K562 (cell line): Measurements from ENCODE around the gene GDF15. TPM values are rescaled to one million over a fixed set of nuclear protein-coding genes. Genes with fewer than 3 reads are reported as not detected.
A peak's percentile ranks its signal among the peaks of the same experiment; 100 is the strongest.

ENCODE experiments used
- ATF3 ChIP-seq, 2 experiments: fragments of 450-650 bp in 1 of 2; sonication (generic) in 1 of 2; formaldehyde crosslinking in 1 of 2; IDR thresholded peaks in 1 of 2; conservative IDR thresholded peaks in 1 of 2; 2 replicates each; pipeline versions ENCODE4 v1.6.1 to v1.8.1; 2016 to 2023; ENCODE audit warnings: mild to moderate bottlenecking in 2 of 2, moderate library complexity in 2 of 2, inconsistent platforms in 1 of 2, missing genetic modification reagents in 1 of 2
- E2F3 ChIP-seq: fragments of 250-450 bp; sonication (Bioruptor Pico); IDR thresholded peaks from 2 replicates; pipeline ENCODE4 v1.4.0; 2020; ENCODE audit warnings: mild to moderate bottlenecking
- FOSL1 ChIP-seq: fragments of 200-800 bp; sonication (Bioruptor generic); conservative IDR thresholded peaks from 2 replicates; pipeline ENCODE4 v1.6.1; 2016; ENCODE audit warnings: missing genetic modification characterization, missing compliant biosample characterization
- JUND ChIP-seq, 2 experiments: IDR thresholded peaks; 2 replicates in 1 of 2; 3 replicates in 1 of 2; pipeline ENCODE4 v1.6.1; 2011; ENCODE audit warnings: borderline replicate concordance in 2 of 2, low read depth in 2 of 2, low read length in 2 of 2, improper control_type of control experiment in 1 of 2, missing biosample characterization in 1 of 2, missing genetic modification characterization in 1 of 2, missing genetic modification reagents in 1 of 2
- MBD1 ChIP-seq: fragments of 250-450 bp; sonication (Bioruptor Pico); IDR thresholded peaks from 2 replicates; pipeline ENCODE4 v1.8.0; 2022; ENCODE audit warnings: inconsistent platforms
- MED1 ChIP-seq: sonication (generic); formaldehyde crosslinking; IDR thresholded peaks from 2 replicates; pipeline ENCODE4 v1.8.1; 2023; ENCODE audit warnings: missing genetic modification reagents, borderline replicate concordance
- RBBP5 ChIP-seq: fragments of 200-600 bp; sonication (generic); IDR thresholded peaks from 2 replicates; pipeline ENCODE4 v1.6.1; 2012; ENCODE audit warnings: borderline replicate concordance, mild to moderate bottlenecking, low read length, control low read depth, inconsistent platforms; ENCODE audit not compliant: insufficient read depth, poor library complexity, severe bottlenecking
- SMAD1 ChIP-seq: fragments of 150-350 bp; IDR thresholded peaks from 2 replicates; pipeline ENCODE4 v1.6.1; 2014; ENCODE audit warnings: low read length, low read depth; ENCODE audit not compliant: partially characterized antibody
- SMARCA4 ChIP-seq: fragments of 450-650 bp; IDR thresholded peaks from 2 replicates; pipeline ENCODE4 v1.6.1; 2016
- USF2 ChIP-seq: sonication (generic); formaldehyde crosslinking; IDR thresholded peaks from 2 replicates; pipeline ENCODE4 v1.5.0; 2020; ENCODE audit warnings: missing genetic modification reagents
- ZNF165 ChIP-seq: fragments of 250-450 bp; sonication (Bioruptor Pico); IDR thresholded peaks from 2 replicates; pipeline ENCODE4 v1.4.0; 2020; ENCODE audit warnings: borderline replicate concordance
- ZNF561 ChIP-seq: fragments of 450-650 bp; formaldehyde crosslinking; conservative IDR thresholded peaks from 2 replicates; pipeline ENCODE4 v1.4.0; 2020; ENCODE audit warnings: mild to moderate bottlenecking, moderate library complexity
- ZNF707 ChIP-seq: fragments of 250-450 bp; sonication (Bioruptor Pico); conservative IDR thresholded peaks from 2 replicates; pipeline ENCODE4 v1.8.0; 2022; ENCODE audit warnings: inconsistent platforms, mild to moderate bottlenecking, moderate library complexity
- polyA plus RNA-seq, 8 experiments: library from polyadenylated mRNA; depleted of rRNA in 4 of 8; stranded (reverse) in 5 of 8; unstranded in 3 of 8; fragments of >200 nt; fragmentation: Nextera tagmentation in 2 of 8; fragmentation: Illumina TruSeq in 1 of 8; extraction: Ambion mirVana in 2 of 8; extraction: Trizol in 1 of 8; gene quantifications; 2 replicates each; pipeline versions ENCODE4 v1.2.1 to v1.2.3, GENCODE V29; 2011 to 2014; ENCODE audit warnings: inconsistent platforms in 1 of 8, missing spikeins in 1 of 8
- total RNA-seq, 7 experiments: library from RNA; depleted of rRNA in 6 of 7; stranded (reverse); fragments of >200 nt in 6 of 7; fragmentation: Illumina TruSeq in 2 of 7; extraction: Trizol in 2 of 7; gene quantifications; 2 replicates each; pipeline versions ENCODE4 v1.2.1 to v1.2.3, GENCODE V29; 2011 to 2021; ENCODE audit warnings: low replicate concordance in 1 of 7
- TF ChIP-seq, protein P1 (sequence below): sonication (generic); formaldehyde crosslinking; IDR thresholded peaks from 2 replicates; pipeline ENCODE4 v1.8.0; 2022; ENCODE audit warnings: mild to moderate bottlenecking, missing genetic modification reagents

Gene GDF15
- total and polyA plus RNA-seq, 9 of the 15 experiments (the other 6 are each of a cell fraction or from before 2014, with no cell fraction given), result 2.3 to 82.4 (median 12.5) TPM

GRCh38 chr19:18340990-18341868 lies 44.7 kb upstream of the GDF15 start (continued):
- 0 out of 2 replicates have a peak, but pooled peaks have one; percentile 35 for TF ChIP-seq SMARCA4
- peak; percentile 42; the same call in 1 of the 2 replicates for TF ChIP-seq ATF3 (IDR thresholded peaks at IDR 0.05)
- TF ChIP-seq ATF3 (CRISPR knock-in tag; conservative IDR thresholded peaks at IDR 0.05), result no peak
- no peak for TF ChIP-seq MED1
- TF ChIP-seq MBD1 (CRISPR knock-in tag), result no peak
- no peak for TF ChIP-seq ZNF707 (CRISPR knock-in tag)
- peak; percentile 45; the same call in 1 of the 2 replicates for TF ChIP-seq JUND (IDR thresholded peaks at IDR 0.05; ENCODE audit: borderline replicate concordance, low read depth, low read length)
- TF ChIP-seq JUND (tag; IDR thresholded peaks at IDR 0.05; ENCODE audit: borderline replicate concordance, low read depth, low read length), result no peak
- TF ChIP-seq RBBP5, result peak; percentile 10
- TF ChIP-seq E2F3, result no peak
- peak; percentile 70 for TF ChIP-seq FOSL1 (tag)
- no peak for TF ChIP-seq ZNF561 (CRISPR knock-in tag)
- TF ChIP-seq, protein P1, sequence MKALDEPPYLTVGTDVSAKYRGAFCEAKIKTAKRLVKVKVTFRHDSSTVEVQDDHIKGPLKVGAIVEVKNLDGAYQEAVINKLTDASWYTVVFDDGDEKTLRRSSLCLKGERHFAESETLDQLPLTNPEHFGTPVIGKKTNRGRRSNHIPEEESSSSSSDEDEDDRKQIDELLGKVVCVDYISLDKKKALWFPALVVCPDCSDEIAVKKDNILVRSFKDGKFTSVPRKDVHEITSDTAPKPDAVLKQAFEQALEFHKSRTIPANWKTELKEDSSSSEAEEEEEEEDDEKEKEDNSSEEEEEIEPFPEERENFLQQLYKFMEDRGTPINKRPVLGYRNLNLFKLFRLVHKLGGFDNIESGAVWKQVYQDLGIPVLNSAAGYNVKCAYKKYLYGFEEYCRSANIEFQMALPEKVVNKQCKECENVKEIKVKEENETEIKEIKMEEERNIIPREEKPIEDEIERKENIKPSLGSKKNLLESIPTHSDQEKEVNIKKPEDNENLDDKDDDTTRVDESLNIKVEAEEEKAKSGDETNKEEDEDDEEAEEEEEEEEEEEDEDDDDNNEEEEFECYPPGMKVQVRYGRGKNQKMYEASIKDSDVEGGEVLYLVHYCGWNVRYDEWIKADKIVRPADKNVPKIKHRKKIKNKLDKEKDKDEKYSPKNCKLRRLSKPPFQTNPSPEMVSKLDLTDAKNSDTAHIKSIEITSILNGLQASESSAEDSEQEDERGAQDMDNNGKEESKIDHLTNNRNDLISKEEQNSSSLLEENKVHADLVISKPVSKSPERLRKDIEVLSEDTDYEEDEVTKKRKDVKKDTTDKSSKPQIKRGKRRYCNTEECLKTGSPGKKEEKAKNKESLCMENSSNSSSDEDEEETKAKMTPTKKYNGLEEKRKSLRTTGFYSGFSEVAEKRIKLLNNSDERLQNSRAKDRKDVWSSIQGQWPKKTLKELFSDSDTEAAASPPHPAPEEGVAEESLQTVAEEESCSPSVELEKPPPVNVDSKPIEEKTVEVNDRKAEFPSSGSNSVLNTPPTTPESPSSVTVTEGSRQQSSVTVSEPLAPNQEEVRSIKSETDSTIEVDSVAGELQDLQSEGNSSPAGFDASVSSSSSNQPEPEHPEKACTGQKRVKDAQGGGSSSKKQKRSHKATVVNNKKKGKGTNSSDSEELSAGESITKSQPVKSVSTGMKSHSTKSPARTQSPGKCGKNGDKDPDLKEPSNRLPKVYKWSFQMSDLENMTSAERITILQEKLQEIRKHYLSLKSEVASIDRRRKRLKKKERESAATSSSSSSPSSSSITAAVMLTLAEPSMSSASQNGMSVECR (CRISPR knock-in tag), result peak; percentile 57
- TF ChIP-seq SMAD1, result peak; percentile 13
- TF ChIP-seq ZNF165 (CRISPR knock-in tag), result no peak
- peak; percentile 90 for TF ChIP-seq USF2 (CRISPR knock-in tag)
